Hepatocyte (in vitro differentiated cells): Measurements from ENCODE around the gene ITGAE. TPM values are rescaled to one million over a fixed set of nuclear protein-coding genes. Genes with fewer than 3 reads are reported as not detected.
A peak's percentile ranks its signal among the peaks of the same experiment; 100 is the strongest.

Experiments
- DNase-seq: peaks from one replicate; pipeline ENCODE4 v3.0.0-alpha.2; 2016; ENCODE audit warnings: low spot score
- H2AFZ ChIP-seq: fragments of 200-600 bp; sonication (generic); 2 replicates; pipeline ENCODE4 v1.6.0; 2016; ENCODE audit warnings: antibody characterized with exemption, mild to moderate bottlenecking
- H3K27ac ChIP-seq: fragments of 200-600 bp; sonication (generic); 2 replicates; pipeline ENCODE4 v1.5.1; 2016; ENCODE audit warnings: mild to moderate bottlenecking
- H3K27me3 ChIP-seq: fragments of 200-600 bp; sonication (generic); 2 replicates; pipeline ENCODE4 v1.6.1; 2016
- H3K36me3 ChIP-seq: fragments of 200-600 bp; sonication (generic); replicated peaks from 2 replicates; pipeline ENCODE4 v1.5.1; 2016; ENCODE audit warnings: low read depth; ENCODE audit not compliant: insufficient read depth
- H3K4me1 ChIP-seq: fragments of 200-600 bp; sonication (generic); 2 replicates; pipeline ENCODE4 v1.5.1; 2016; ENCODE audit warnings: mild to moderate bottlenecking, moderate library complexity; ENCODE audit not compliant: insufficient read depth
- H3K4me2 ChIP-seq: fragments of 200-600 bp; sonication (generic); 2 replicates; pipeline ENCODE4 v1.6.0; 2016
- H3K4me3 ChIP-seq: fragments of 200-600 bp; sonication (generic); 2 replicates; pipeline ENCODE4 v1.5.1; 2016; ENCODE audit warnings: mild to moderate bottlenecking
- H3K79me2 ChIP-seq: fragments of 200-600 bp; sonication (generic); 2 replicates; pipeline ENCODE4 v1.6.0; 2017; ENCODE audit warnings: mild to moderate bottlenecking
- H3K9me2 ChIP-seq: fragments of 200-600 bp; sonication (generic); replicated peaks from 2 replicates; pipeline ENCODE4 v1.6.0; 2017; ENCODE audit warnings: mild to moderate bottlenecking; ENCODE audit not compliant: insufficient read depth
- H3K9me3 ChIP-seq: fragments of 200-600 bp; sonication (generic); 2 replicates; pipeline ENCODE4 v1.5.1; 2016; ENCODE audit warnings: low read depth, mild to moderate bottlenecking
- H4K20me1 ChIP-seq: fragments of 200-600 bp; sonication (generic); 2 replicates; pipeline ENCODE4 v1.6.0; 2016; ENCODE audit warnings: mild to moderate bottlenecking; ENCODE audit not compliant: insufficient read depth, poor library complexity, severe bottlenecking
- EZH2 ChIP-seq: fragments of 200-600 bp; sonication (generic); IDR thresholded peaks from 2 replicates; pipeline ENCODE4 v1.6.1; 2016; ENCODE audit warnings: antibody characterized with exemption, mild to moderate bottlenecking, borderline replicate concordance
- EZH2phosphoT487 ChIP-seq: fragments of 200-600 bp; sonication (generic); IDR thresholded peaks from one replicate; pipeline ENCODE4 v1.6.1; 2018; ENCODE audit warnings: antibody characterized with exemption, mild to moderate bottlenecking, low read depth, moderate library complexity; ENCODE audit not compliant: unreplicated experiment, severe bottlenecking
- WGBS: methylation state at CpG from one replicate; pipeline ENCODE4 v1.1.6; 2016; ENCODE audit warnings: low lambda C conversion rate; ENCODE audit errors: missing lambda C conversion rate; 5-methylcytosine and 5-hydroxymethylcytosine counted together
- polyA plus RNA-seq: library from polyadenylated mRNA; unstranded; fragments of >200 nt; fragmentation: Nextera tagmentation; extraction: Ambion mirVana; gene quantifications from 2 replicates; pipeline ENCODE4 v1.2.1, GENCODE V29; 2016
- total RNA-seq: library from RNA; depleted of rRNA; stranded (reverse); fragments of >200 nt; gene quantifications from 2 replicates; pipeline ENCODE4 v1.2.3, GENCODE V29; 2014
- TF ChIP-seq, protein P1 (sequence below): fragments of 200-600 bp; sonication (generic); IDR thresholded peaks from 2 replicates; pipeline ENCODE4 v1.5.1; 2016; ENCODE audit warnings: antibody characterized with exemption, mild to moderate bottlenecking; ENCODE audit not compliant: poor library complexity

Gene ITGAE
- total and polyA plus RNA-seq, 2 experiments from 2014 or later = 28.1 to 77.0 TPM

GRCh38 chr17:3688027-3688553 is 112.9 kb downstream of the ITGAE start:
- 68% methylated on average over 19 of the region's 19 CpGs for WGBS
- Histone ChIP-seq H3K36me3 (no peaks in the 10 kb centered on the region), H3K27me3 (peaks cover 2% of the 10 kb centered on the region), H3K79me2 (no peaks in the 10 kb centered on the region), H2AFZ (no peak overlapping the region), H4K20me1 (no peaks in the 10 kb centered on the region), H3K4me1 (no peaks in the 10 kb centered on the region), H3K4me3 (no peak overlapping the region), H3K4me2 (no peak overlapping the region), H3K9me2 (no peaks in the 10 kb centered on the region), H3K27ac (no peak overlapping the region), H3K9me3 (no peaks in the 10 kb centered on the region)
- DNase-seq = no peak
- no peak for TF ChIP-seq EZH2phosphoT487
- no peak for TF ChIP-seq EZH2
- TF ChIP-seq, protein P1, sequence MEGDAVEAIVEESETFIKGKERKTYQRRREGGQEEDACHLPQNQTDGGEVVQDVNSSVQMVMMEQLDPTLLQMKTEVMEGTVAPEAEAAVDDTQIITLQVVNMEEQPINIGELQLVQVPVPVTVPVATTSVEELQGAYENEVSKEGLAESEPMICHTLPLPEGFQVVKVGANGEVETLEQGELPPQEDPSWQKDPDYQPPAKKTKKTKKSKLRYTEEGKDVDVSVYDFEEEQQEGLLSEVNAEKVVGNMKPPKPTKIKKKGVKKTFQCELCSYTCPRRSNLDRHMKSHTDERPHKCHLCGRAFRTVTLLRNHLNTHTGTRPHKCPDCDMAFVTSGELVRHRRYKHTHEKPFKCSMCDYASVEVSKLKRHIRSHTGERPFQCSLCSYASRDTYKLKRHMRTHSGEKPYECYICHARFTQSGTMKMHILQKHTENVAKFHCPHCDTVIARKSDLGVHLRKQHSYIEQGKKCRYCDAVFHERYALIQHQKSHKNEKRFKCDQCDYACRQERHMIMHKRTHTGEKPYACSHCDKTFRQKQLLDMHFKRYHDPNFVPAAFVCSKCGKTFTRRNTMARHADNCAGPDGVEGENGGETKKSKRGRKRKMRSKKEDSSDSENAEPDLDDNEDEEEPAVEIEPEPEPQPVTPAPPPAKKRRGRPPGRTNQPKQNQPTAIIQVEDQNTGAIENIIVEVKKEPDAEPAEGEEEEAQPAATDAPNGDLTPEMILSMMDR = no peak

GRCh38 chr17:3685174-3685573 is 115.8 kb downstream of the ITGAE start:
- Histone ChIP-seq H3K4me2 (no peak overlapping the region), H3K9me2 (no peaks in the 10 kb centered on the region), H3K4me3 (no peak overlapping the region), H3K9me3 (no peaks in the 10 kb centered on the region), H2AFZ (no peak overlapping the region), H4K20me1 (no peaks in the 10 kb centered on the region), H3K27ac (no peak overlapping the region), H3K4me1 (no peaks in the 10 kb centered on the region), H3K79me2 (no peaks in the 10 kb centered on the region), H3K27me3 (no peaks in the 10 kb centered on the region), H3K36me3 (no peaks in the 10 kb centered on the region)
- no peak for DNase-seq
- no peak for TF ChIP-seq EZH2phosphoT487
- no peak for TF ChIP-seq EZH2
- TF ChIP-seq, protein P1 = no peak
- WGBS = 85% methylated on average over 7 of the region's 13 CpGs

DNA sequence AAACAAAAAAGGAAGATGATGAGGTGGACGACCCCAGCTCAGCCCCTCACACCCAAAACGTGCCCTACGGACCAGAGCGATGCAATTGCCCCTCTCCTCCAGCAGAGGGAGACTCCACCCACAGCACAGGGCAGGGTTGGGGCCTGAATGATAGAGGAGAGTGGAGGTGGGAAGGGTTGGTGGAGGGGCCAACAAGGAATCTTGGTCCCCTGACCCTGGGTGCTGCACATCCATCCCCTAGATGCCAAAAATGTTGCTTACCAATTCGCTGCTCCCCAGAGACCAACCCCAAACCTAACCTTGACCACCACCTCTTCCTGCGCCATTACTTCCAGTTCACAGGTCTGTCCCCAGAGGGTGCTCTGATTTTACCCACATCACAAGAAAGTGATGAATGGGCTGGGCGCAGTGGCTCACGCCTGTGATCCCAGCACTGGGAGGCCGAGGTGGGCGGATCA is 117.9 kb downstream of the ITGAE start:
- Histone ChIP-seq H3K4me1 (no peaks in the 10 kb centered on the region), H4K20me1 (no peaks in the 10 kb centered on the region), H3K27ac (no peak overlapping the region), H3K4me3 (no peak overlapping the region), H3K9me3 (no peaks in the 10 kb centered on the region), H3K27me3 (no peaks in the 10 kb centered on the region), H3K9me2 (no peaks in the 10 kb centered on the region), H3K36me3 (no peaks in the 10 kb centered on the region), H2AFZ (no peak overlapping the region), H3K4me2 (no peak overlapping the region), H3K79me2 (no peaks in the 10 kb centered on the region)
- DNase-seq = no peak
- TF ChIP-seq, protein P1 = peak; percentile 64
- TF ChIP-seq EZH2phosphoT487 = no peak
- TF ChIP-seq EZH2 = no peak
- WGBS = 43% methylated on average over 10 of the region's 10 CpGs

DNA sequence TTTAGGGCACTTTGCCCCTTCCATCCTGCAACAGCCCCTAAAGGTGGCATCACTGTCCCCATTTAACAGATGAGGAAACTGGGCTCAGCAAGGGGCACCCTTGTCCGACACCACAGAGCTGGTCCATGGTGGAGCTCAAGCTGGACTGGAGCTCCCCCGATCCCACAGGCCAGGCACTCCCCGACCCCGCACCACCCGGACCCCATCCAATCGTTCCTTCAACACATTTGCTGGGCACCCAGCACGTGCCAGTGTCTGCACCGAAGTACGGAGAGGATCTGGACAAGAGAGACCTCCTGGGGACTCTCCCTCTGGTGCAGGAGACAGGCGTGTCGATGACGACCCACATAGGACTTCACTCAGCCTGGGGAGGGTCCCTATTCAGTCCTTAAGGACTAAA is 119.0 kb downstream of the ITGAE start:
- DNase-seq = no peak
- Histone ChIP-seq H3K9me2 (no peaks in the 10 kb centered on the region), H4K20me1 (no peaks in the 10 kb centered on the region), H3K9me3 (no peaks in the 10 kb centered on the region), H3K36me3 (no peaks in the 10 kb centered on the region), H3K4me1 (no peaks in the 10 kb centered on the region), H3K27ac (no peak overlapping the region), H3K4me2 (no peak overlapping the region), H3K4me3 (no peak overlapping the region), H3K27me3 (no peaks in the 10 kb centered on the region), H3K79me2 (no peaks in the 10 kb centered on the region), H2AFZ (no peak overlapping the region)
- no peak for TF ChIP-seq EZH2phosphoT487
- TF ChIP-seq, protein P1 = no peak
- TF ChIP-seq EZH2 = no peak
- 94% methylated on average over 12 of the region's 12 CpGs for WGBS
